ENCODE data around the gene IRX2. TPM values are rescaled to one million over a fixed set of nuclear protein-coding genes. Genes with fewer than 3 reads are reported as not detected.

IRX2 gene
- polyA plus RNA-seq, 4 donors = 0.52 to 28.4 (median 24.0) TPM

DNA sequence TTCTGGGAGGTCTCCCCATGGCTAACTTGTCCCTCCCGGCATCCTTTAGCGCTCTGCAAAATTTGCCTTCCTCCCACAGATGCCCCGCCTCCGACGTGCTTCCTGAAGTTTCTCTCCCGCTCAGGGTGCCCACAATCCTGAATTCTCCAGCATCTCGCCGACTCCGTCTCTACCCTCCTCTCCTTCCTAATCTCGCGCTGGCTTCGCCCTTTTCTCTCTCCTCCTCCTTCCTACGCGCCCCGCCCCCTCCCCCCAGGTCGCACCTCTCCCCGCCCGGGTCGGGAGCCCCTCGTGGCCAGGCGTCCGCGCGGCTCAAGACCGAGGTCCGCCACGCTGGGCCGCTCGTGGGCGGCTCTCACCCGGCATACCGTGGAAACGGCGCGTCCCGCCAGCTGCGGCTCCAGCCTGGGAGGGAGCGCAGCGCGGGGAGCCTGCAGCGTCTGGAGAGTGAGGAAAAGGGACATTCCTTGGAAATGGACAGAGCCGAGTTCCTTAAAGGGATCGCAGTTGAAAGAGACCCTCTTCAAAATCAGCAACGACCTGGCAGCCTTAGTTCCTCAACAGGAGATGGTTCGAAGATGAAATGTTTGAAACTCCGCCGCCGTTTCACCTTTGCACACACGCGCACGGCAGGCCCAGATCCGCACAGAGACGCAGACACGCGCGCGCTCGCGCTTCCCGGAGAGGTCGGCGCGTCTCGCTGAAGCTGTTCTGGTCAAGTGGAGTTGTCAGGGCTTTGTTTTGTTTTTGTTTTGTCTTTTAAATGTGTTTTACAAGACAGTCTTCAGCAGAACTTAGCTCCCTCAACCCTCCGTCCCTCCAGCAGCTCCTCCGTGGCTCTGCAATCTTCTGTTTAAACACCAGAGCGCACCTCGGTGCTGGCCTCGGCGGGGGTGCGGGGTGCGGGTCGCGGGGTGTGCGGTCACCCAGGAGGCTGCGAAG lies 5.0 kb upstream of the IRX2 start:
- DNase-seq (ENCODE audit: low read depth in 4 of 4, low spot score in 3 of 4) = no peak

DNA sequence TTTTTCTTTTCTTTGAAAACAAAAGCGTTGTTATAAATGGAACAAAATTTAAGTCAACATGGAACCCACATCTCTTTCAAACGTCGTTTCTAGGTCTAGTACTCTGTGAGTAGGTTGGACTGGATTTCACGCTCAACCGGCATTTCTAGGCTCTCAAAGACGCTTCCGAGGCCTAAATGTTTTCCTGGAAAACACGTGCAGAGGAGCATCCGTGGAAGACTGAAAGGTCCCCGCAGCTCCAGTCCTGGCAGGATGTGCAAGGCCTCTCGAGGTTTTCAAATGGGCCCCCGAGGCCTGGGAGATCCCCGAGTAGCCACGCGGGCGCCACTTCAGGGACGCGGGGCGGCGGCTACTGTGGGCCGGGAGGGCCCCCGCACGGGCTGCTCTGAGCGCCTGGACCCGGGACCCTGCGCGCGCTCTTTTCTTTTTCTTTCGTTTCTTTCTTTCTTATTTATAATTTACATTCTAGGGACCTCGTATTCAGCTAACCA lies 4.2 kb upstream of the IRX2 start:
- no peak for DNase-seq (ENCODE audit: low read depth in 4 of 4, low spot score in 3 of 4)

DNA sequence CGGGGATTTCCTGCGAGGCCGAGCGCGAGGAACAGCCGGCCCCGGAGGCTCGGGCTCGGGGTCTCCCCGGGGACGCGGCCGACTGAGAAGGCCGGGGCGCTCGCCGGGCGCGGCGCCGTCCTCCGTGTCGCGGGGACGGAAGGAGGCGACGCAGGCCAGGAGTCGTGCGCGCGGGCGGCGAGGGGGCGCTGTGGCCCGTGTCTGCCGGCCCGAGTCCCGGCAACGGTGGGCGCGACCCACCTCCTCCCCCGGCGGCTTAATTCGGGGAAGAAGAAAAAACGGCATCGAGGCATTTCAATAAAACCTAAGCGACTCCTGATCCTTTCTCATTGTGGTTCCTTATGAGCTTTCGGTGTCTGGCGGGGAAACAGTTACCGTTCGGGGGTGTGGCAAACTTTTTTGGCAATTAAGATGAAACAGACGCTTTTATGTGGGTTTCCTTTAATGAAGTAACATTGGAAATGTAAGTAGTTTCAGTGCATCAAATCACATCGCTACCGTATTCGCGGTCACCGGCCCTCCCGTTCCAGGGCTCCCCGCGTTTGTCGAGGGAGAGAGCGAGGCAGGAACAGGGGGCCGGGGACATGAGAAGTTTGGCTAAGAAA lies 3.7 kb upstream of the IRX2 start:
- no peak for DNase-seq (ENCODE audit: low read depth in 4 of 4, low spot score in 3 of 4)

DNA sequence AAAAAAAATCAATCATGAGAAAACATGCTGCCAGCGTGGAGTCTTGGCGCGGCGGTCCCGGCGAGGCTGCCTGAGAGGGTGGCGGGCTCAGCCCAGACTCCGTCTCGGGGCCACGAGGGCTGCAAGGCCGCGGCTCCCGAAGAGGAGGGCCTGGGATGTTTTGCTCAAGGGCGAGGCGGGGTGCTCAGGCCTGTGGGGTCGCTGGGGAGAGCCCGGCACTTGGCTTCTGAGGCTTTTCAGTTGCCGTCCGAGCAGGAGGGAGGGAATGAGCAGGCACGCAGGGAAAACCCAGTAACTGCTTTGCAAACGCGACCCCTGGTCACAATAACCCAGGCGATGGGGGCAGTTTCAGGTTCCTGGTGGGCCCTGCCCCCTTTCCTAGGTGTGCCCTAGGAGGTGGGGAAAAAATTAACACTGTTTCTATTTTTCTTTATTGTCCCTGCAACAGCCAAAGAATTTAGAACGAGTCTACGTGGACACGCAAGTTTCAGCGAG lies 3.2 kb upstream of the IRX2 start:
- DNase-seq (ENCODE audit: low read depth in 4 of 4, low spot score in 3 of 4) = no peak

DNA sequence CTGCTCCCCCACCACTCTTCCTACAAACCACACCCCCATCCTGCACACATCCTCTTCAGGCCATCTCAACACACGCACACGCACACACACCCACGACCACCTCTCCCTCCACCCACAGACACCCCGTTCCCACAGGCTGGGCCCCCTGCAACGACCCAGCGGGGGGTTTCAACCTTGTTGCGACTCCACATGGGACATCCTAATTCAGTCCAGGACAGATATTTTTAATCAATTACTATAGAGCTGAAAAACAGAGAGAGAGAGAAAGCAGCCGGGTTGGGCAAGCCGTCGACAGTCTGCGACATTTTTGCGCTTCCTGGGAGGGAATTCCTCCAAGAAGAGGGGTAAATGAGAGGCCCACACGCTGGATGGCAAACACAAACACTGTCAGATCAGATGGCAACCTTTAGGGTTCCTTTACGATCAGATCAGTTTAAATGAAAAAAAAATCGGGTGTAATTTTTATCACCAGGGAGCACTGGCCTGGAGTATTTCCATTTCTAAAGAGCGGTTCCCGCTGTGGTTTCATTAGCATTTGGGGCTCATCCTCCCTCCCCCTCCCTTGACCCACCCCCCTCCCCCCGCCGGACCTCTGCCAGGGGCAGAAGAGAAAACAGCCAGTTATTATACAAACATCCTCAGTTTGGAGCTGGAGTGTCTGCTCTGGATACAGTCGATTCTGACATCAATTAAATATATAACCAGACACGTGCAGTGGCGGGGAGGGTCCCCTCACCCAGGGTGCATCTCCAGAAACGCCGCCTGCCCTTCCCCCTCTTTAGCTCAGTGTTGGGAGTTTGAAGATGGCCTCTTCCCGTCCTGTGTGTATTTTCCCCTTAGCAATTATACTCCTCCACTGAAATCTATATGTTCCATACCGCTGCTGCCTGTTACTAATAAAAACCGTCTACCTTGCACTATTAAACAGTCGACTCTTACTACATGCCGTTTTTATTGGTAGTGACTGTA lies 2.3 kb upstream of the IRX2 start:
- DNase-seq (ENCODE audit: low read depth in 4 of 4, low spot score in 3 of 4) = no peak

DNA sequence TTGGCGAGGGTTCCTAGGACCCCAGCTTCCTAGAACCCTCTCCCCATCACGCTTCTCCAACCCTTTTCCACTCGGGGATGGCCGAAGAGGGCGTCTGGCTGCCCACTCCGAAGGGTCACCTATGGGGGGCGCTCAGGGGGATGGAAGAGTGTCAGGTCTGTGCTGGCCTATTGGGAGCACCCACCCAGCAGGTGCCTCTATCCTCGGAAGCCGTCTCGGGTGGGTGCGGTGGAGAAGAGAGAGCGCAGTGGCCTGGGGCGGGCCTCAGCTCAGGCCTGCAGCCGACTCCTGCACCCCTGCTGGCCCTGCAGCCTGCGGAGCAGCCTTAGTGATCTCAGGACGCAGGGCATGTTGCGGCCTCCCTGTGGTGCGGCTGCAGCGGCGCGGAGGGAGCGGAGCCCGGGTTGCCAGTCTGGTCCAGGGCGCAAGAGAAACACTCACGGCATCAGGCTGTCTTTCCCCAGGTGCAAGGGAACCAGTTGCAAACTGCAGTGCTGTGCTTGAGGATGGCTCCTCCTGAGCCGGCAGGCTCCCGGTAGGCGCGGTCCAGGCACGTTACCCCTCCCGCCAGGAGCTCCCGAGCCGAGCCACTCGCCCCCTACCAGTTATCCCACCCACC lies 1.5 kb upstream of the IRX2 start:
- DNase-seq (ENCODE audit: low read depth in 4 of 4, low spot score in 3 of 4) = no peak

DNA sequence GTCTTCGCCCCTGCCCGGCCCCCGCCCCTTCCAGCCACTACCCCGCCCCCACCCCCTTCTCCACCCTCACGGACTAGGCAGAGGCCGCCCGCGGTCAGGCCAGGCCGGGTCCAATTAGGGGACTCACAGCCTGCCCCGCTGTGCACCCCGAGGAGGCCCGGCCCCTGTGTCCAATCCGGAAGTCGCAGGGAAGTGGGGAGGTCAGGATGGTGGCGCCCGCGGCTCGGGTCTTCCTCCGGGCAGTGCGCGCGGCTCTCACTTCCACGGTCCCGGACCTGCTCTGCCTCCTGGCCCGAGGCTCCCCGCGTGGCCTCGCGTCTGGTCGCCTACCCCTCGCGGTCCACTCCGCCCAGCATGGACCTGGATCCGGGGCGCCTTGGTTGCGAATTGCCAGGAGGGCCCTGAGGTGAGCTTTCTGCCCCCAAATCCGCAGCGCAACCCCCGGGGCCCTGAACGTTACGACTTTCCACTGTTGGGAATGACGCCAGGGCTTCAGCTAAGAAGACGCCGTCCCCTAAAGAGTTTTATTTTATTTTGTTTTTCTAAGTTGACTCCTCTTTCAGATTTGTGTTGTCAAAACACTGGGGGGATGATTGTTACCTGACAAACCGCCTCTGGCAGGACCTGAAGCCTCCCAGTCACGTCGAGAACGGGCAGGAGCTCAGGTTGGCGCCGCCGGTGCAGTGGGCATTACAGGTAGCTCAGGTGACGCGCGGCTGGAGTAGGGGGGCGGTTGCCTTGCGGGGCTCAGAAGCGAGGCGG lies 763 bp upstream of the IRX2 start:
- no peak for DNase-seq (ENCODE audit: low read depth in 4 of 4, low spot score in 3 of 4)

DNA sequence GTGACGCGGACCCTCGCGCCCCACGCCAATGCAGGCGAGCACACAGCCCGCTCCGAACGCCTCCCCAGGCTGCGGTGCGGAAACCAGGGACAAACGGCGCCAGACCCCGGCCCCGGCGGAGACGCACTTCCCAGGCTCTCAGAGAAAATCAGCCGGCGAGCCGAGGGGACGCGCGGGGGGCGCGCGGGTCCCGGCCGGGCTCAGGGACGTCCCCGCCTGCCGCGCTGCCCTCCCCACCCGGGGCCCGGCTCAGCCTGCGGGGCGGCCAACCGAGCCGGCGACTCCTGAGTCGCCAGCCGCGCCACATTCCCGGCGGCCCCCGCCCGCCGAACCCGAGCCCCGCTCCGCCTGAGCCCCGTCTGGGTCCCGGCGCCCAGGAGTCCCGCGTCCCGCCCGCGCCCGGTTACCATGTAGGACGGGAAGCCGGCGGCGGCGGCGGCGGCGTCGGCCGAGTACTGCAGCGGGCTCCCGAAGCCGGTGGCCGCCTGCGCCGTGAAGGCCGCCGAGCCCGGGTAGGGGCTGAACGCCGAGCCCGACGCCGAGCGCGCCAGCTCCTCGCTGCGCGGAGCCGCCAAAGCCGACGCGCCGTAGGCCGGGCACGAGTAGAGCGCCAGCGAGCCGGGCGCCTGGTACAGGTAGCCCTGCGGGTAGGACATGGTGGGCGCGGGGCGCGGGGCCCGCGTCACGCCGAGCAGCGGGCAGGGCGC lies 566 bp downstream of the IRX2 start:
- DNase-seq (ENCODE audit: low read depth in 4 of 4, low spot score in 3 of 4) = no peak

DNA sequence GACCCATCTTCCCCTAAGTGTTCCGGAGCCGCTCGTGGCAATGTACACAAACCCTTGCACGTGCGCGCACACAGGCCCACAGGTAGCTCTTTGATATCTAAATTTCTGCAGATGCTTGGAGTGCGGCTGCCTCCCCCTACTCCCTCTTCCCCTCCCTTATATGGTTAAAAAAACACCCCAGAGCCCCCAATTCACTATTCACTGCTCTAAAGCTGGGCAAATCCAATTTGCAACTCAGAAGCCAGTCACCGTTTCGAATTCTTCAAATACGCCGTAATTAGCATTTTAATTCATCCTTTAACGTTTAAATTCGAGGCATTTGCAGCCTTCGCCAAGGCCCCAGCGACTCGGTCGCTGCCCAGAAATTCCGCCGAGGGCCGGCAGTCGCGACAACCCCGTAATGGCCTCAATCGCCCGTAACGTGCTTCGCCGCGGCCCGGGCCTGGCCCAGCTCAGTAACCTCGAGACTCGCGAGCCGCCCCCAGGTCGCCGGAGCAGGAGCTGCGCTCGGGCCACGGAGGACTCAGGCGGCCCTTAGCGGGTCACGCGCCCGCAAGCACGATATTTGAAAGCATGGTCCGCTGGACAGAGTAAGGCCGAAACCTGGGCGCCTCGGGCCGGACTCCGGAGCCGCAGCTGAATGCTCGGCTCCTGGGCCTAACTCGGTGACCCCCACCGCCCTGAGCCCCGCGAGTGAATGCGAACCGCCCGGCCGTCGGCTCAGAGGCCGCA lies 1.3 kb downstream of the IRX2 start:
- no peak for DNase-seq (ENCODE audit: low read depth in 4 of 4, low spot score in 3 of 4)

DNA sequence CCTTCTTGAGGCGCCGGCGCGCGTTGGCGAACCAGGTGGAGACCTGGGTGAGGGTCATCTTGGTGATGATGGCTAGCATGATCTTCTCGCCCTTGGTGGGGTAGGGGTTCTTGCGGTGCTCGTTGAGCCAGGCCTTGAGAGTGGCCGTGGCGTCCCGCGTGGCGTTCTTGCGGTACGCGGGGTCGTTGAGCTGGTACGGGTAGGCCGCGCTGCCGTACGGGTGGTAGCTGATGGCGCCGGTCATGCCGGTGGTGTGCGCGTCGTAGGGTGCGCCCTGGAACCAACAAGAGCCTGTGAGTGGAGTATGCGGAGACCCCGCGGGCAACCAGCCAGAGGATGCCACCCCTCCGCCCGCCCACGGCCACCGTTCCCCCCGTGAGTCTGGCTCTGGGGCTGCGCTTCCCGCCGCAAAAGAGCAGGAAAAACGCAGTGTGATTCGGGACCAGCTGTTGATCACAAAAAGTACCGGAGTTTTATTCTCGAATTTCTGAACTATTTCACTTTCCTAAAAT lies 1.9 kb downstream of the IRX2 start:
- DNase-seq (ENCODE audit: low read depth in 4 of 4, low spot score in 3 of 4) = no peak

DNA sequence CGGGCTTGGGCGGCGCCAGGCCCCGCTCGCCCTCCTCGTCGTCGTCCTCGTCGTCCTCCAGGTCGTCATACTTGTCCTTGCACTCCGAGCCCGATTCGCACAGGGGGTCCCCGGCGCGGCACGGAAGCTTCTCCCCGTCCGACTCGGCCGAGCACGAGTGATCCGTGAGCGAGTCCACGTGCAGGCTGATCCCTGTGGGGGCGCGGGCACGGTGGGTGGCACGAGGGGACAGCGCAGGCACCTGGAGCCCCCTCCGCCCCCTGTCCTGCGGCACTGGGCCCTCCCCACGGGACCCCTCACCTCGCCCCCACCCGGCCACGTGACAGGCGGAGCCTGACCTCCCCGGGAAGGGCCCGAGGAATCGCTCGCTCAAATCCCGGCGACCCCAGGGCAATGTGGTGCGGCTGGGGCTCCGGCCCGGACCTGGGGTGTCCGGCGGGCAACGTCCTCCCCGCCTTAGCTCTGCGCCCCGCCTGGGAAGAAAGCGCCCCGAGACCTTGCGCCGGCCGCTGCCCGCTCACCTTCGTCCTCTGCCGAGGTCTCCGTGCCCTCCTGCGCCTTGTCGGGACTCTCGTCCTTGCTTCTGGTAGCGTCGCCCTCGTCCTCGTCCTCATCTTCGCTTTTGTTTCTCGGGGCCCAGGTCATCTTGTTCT lies 2.5 kb downstream of the IRX2 start:
- DNase-seq (ENCODE audit: low read depth in 4 of 4, low spot score in 3 of 4) = no peak

DNA sequence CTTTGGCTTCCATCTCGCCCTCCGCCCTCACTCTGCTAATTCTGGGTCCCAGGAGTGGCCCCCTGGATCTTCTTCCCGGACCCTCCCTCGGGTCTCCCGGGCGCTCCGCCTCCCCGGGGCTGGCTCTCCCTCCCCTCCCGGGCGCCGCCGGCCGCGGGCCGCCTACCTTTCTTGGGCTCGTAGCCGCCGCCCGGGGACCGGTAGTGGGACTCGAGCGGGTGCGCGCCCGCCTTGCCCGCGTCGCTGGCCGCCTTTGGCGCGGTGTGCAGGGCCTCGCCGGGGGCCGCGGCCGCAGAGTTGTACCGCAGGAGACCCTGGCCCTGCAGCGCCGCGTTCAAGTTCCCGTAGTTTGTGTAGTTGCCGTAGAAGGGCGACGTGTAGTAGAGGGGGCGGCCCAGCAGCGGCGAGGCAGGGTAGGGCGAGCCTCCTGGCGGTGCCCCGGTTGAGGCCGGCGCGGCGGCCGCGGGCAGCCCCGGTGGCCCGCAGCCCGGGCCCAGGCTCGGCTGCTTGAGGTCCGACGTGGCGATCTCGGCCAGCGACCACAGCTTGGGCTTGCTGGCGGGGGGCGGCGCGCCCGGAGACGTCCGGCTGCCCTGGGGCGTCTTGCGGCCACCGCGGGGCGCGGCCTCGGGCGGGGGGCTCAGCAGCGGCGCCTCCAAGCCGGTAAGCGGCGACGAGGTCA lies 3.2 kb downstream of the IRX2 start:
- no peak for DNase-seq (ENCODE audit: low read depth in 4 of 4, low spot score in 3 of 4)

DNA sequence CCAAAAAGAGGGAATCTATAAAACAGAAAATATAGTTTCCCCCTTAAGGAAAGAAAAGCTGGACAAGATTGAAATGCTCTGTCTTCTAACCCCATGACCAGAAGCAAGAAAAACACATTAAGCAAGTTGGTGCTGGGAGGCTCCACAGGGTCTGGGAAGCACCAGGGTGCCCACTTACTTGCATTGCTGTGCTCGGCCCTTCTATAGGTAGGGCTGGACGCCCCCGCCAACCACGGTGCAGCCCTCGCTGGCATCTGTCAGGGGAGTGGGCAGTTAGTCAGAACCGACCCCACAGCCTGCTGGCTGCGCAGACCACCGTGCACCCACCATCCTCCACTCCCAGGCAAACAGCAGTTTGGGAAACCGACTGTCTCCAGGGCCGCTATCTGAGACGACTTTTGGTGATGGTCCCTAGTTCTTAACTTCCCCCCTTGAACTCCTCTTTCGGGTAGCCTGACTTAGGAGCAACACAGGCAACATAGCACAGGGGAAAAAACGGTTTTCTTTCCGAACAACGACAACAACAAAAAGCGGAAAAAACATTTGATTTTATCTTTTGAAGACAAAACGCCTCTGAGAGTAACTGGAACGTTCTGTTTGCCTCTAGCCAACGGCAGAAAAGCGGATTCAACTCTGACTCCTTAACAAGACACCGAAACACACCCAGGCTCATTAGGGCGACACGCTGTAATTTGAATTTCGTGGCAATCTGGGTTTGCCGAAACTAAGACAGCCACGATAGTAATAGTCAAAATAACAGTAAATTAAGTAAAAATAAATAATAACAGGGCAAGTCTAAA lies 3.9 kb downstream of the IRX2 start:
- DNase-seq (ENCODE audit: low read depth in 4 of 4, low spot score in 3 of 4) = no peak

DNA sequence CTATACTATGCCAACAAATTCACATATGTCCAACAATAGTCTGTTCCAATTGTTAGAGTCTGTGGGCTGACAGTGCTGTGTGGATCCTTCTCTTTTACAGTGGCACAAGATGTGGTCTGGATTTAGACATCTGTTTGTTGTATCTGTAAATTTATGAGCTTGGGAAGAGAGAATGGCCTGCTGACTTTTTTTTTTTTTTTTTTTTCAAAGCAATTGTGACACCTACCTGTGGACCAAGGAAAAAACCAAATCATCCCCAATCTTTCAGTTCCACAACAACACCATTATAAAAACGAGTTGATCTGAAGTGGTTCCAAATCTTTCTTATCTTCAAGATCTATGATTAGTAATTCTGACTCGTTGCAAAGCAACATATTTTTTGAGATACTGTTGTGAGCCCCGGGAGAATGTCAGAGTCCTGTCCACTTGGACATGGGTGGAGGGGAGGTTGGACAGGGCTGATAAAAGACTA lies 4.9 kb downstream of the IRX2 start:
- DNase-seq (ENCODE audit: low read depth in 4 of 4, low spot score in 3 of 4) = no peak

DNA sequence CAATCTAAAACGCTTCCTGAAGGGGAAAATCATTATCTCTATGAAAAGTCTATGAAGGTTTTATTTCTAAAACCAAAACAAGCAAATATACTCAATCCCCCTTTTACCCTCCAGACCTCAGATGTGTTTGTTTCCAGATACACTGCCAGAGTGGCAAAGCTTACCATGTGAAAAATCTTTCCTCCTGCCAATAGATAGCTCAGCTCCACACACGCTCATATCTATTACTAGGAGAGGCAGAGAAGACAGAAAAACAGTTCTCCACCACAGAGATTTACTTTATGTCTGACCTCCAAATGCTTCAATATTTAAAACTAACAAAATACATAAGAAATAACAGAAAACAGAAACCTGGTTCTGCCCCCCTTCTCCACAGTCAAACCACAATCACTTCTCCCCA lies 7.0 kb downstream of the IRX2 start:
- DNase-seq (ENCODE audit: low read depth in 4 of 4, low spot score in 3 of 4) = no peak

Measured in left renal pelvis (tissue), 4 donors.